H1 (cell line): ENCODE data around the gene NACA. TPM values are rescaled to one million over a fixed set of nuclear protein-coding genes. Genes with fewer than 3 reads are reported as not detected.

Experiments
- CTCF ChIA-PET: fragments of 300-600 bp; sonication (Branson Sonifier 250); formaldehyde crosslinking; loops from one replicate; lab custom pipeline; 2021; ENCODE audit not compliant: partially characterized antibody; lab: Charles Lee
- POLR2A ChIA-PET: fragments of 300-600 bp; sonication (Branson Sonifier 250); formaldehyde crosslinking; loops from one replicate; lab custom pipeline; 2021; ENCODE audit warnings: inconsistent platforms; ENCODE audit not compliant: partially characterized antibody; lab: Charles Lee
- DNase-seq, 2 experiments: peaks; one replicate each; pipeline versions ENCODE4 v3.0.0 to v3.0.0-alpha.2; 2010 to 2022; ENCODE audit warnings: low spot score in 2 of 2, low read depth in 1 of 2, mixed read lengths in 1 of 2
- FAIRE-seq: peaks from 2 replicates; lab custom pipeline; 2011; peaks lifted over from hg19 to GRCh38; lab: Jason Lieb, UNC
- H2AFZ ChIP-seq: 2 replicates; pipeline ENCODE4 v1.8.1; 2012; ENCODE audit warnings: low read length, inconsistent platforms
- H2AK5ac ChIP-seq: 2 replicates; pipeline ENCODE4 v1.6.1; 2013; ENCODE audit warnings: low read depth, low read length
- H2BK120ac ChIP-seq: replicated peaks from 2 replicates; pipeline ENCODE3; 2013; ENCODE audit warnings: low read depth, low read length, inconsistent platforms
- H2BK12ac ChIP-seq: 2 replicates; pipeline ENCODE4 v1.6.1; 2013; ENCODE audit warnings: low read depth, low read length
- H2BK15ac ChIP-seq: 2 replicates; pipeline ENCODE4 v1.6.1; 2013; ENCODE audit warnings: low read length
- H2BK20ac ChIP-seq: 2 replicates; pipeline ENCODE4 v1.6.1; 2013; ENCODE audit warnings: low read length
- H2BK5ac ChIP-seq: 2 replicates; pipeline ENCODE4 v1.6.1; 2013; ENCODE audit warnings: low read depth, low read length
- H3K14ac ChIP-seq: 2 replicates; pipeline ENCODE4 v1.6.1; 2013; ENCODE audit warnings: inconsistent platforms; ENCODE audit not compliant: insufficient read length
- H3K18ac ChIP-seq: 2 replicates; pipeline ENCODE4 v1.6.1; 2013; ENCODE audit warnings: low read length; ENCODE audit errors: extremely low read depth
- H3K23ac ChIP-seq: 2 replicates; pipeline ENCODE4 v1.6.1; 2013; ENCODE audit warnings: inconsistent platforms; ENCODE audit not compliant: insufficient read length
- H3K23me2 ChIP-seq: 2 replicates; pipeline ENCODE4 v1.6.1; 2013; ENCODE audit warnings: low read depth, low read length
- H3K27ac ChIP-seq: 2 replicates; pipeline ENCODE4 v1.6.1; 2011; ENCODE audit warnings: low read depth, low read length, inconsistent platforms
- H3K27me3 ChIP-seq, 4 experiments: replicated peaks in 1 of 4; 1 replicate in 1 of 4; 2 replicates in 3 of 4; pipeline versions ENCODE4 v1.6.1 to v1.8.1; 2011 to 2013; ENCODE audit warnings: low read length in 3 of 4, mild to moderate bottlenecking in 3 of 4, inconsistent platforms in 2 of 4, mixed read lengths in 2 of 4, moderate library complexity in 1 of 4; ENCODE audit not compliant: control insufficient read depth in 3 of 4, insufficient read depth in 3 of 4; ENCODE audit errors: extremely low read depth in 1 of 4
- H3K36me3 ChIP-seq, 4 experiments: 2 replicates each; pipeline versions ENCODE4 v1.6.1 to v1.8.1; 2011 to 2013; ENCODE audit warnings: mild to moderate bottlenecking in 4 of 4, low read length in 3 of 4, moderate library complexity in 2 of 4, control low read depth in 1 of 4, inconsistent platforms in 1 of 4; ENCODE audit not compliant: insufficient read depth in 4 of 4, control insufficient read depth in 2 of 4
- H3K4ac ChIP-seq: replicated peaks from 2 replicates; pipeline ENCODE3; 2013; ENCODE audit warnings: low read length, low read depth, mixed read lengths, inconsistent platforms; ENCODE audit not compliant: insufficient read length
- H3K4me1 ChIP-seq, 4 experiments: replicated peaks in 1 of 4; 1 replicate in 1 of 4; 2 replicates in 3 of 4; pipeline versions ENCODE4 v1.6.1 to v1.8.1; 2011 to 2013; ENCODE audit warnings: low read length in 3 of 4, inconsistent platforms in 2 of 4, mixed read lengths in 1 of 4; ENCODE audit not compliant: insufficient read depth in 4 of 4, control insufficient read depth in 3 of 4
- H3K4me2 ChIP-seq, 2 experiments: 2 replicates each; pipeline versions ENCODE4 v1.6.1 to v1.8.1; 2011 to 2013; ENCODE audit warnings: low read depth in 2 of 2, low read length in 2 of 2, control low read depth in 1 of 2, inconsistent platforms in 1 of 2, mild to moderate bottlenecking in 1 of 2; ENCODE audit not compliant: insufficient read depth in 1 of 2
- H3K4me3 ChIP-seq, 4 experiments: fragments of 200-600, 300-600 bp in 1 of 4; sonication (generic), shearing (Covaris generic), sonication (Bioruptor Twin) in 1 of 4; 2 replicates each; pipeline versions ENCODE4 v1.5.1 to v1.8.1; 2011 to 2016; ENCODE audit warnings: low read length in 4 of 4, low read depth in 3 of 4, control low read depth in 2 of 4, inconsistent platforms in 2 of 4, mild to moderate bottlenecking in 2 of 4, mixed read lengths in 1 of 4, moderate library complexity in 1 of 4; ENCODE audit not compliant: insufficient read depth in 2 of 4; ENCODE audit errors: extremely low read depth in 1 of 4
- H3K56ac ChIP-seq: replicated peaks from 2 replicates; pipeline ENCODE3; 2013; ENCODE audit warnings: low read depth, mild to moderate bottlenecking, mixed read lengths, low read length, inconsistent platforms; ENCODE audit not compliant: insufficient read length
- H3K79me1 ChIP-seq: 2 replicates; pipeline ENCODE4 v1.6.1; 2013; ENCODE audit warnings: low read depth, low read length, control low read depth
- H3K79me2 ChIP-seq, 2 experiments: 2 replicates each; pipeline versions ENCODE4 v1.6.1 to v1.8.1; 2012 to 2013; ENCODE audit warnings: low read length in 2 of 2, mild to moderate bottlenecking in 2 of 2, inconsistent platforms in 1 of 2; ENCODE audit not compliant: insufficient read depth in 2 of 2, control insufficient read depth in 1 of 2
- H3K9ac ChIP-seq, 4 experiments: replicated peaks in 1 of 4; 1 replicate in 1 of 4; 2 replicates in 3 of 4; pipeline versions ENCODE4 v1.6.1 to v1.8.1; 2011 to 2013; ENCODE audit warnings: low read depth in 3 of 4, low read length in 3 of 4, control low read depth in 2 of 4, mild to moderate bottlenecking in 2 of 4, moderate library complexity in 2 of 4, inconsistent platforms in 1 of 4; ENCODE audit errors: extremely low read depth in 1 of 4
- H3K9me3 ChIP-seq, 2 experiments: 2 replicates each; pipeline versions ENCODE4 v1.6.1 to v1.8.1; 2012 to 2013; ENCODE audit warnings: mild to moderate bottlenecking in 2 of 2, moderate library complexity in 2 of 2, control low read depth in 1 of 2, inconsistent platforms in 1 of 2, low read depth in 1 of 2, low read length in 1 of 2, mixed read lengths in 1 of 2; ENCODE audit not compliant: insufficient read depth in 2 of 2
- H4K20me1 ChIP-seq, 2 experiments: replicated peaks in 1 of 2; 2 replicates each; pipeline versions ENCODE3 to v1.8.1; 2011 to 2013; ENCODE audit warnings: inconsistent platforms in 2 of 2, low read length in 2 of 2, mild to moderate bottlenecking in 1 of 2; ENCODE audit not compliant: insufficient read depth in 2 of 2, control insufficient read depth in 1 of 2
- H4K5ac ChIP-seq: 2 replicates; pipeline ENCODE4 v1.6.1; 2013; ENCODE audit warnings: low read length, low read depth, mixed read lengths, inconsistent platforms; ENCODE audit not compliant: insufficient read length
- H4K8ac ChIP-seq: 2 replicates; pipeline ENCODE4 v1.8.0; 2013; ENCODE audit warnings: mild to moderate bottlenecking, moderate library complexity, low read length, inconsistent platforms; ENCODE audit not compliant: insufficient read depth; ENCODE audit errors: extremely low read depth
- H4K91ac ChIP-seq: replicated peaks from 2 replicates; pipeline ENCODE3; 2013; ENCODE audit warnings: low read length, mixed read lengths, inconsistent platforms; ENCODE audit not compliant: insufficient read length
- BRCA1 ChIP-seq: IDR thresholded peaks from 2 replicates; pipeline ENCODE4 v1.6.1; 2012; ENCODE audit warnings: low read depth, low read length, improper control_type of control experiment
- HDAC2 ChIP-seq, 2 experiments: fragments of 300-600 bp in 1 of 2; sonication (generic) in 1 of 2; IDR thresholded peaks; 2 replicates each; pipeline ENCODE4 v1.6.1; 2011 to 2012; ENCODE audit warnings: low read depth in 2 of 2, low read length in 2 of 2, mild to moderate bottlenecking in 2 of 2, moderate library complexity in 2 of 2, borderline replicate concordance in 1 of 2, inconsistent platforms in 1 of 2
- HDAC6 ChIP-seq: IDR thresholded peaks from one replicate; pipeline ENCODE4 v1.7.1; 2012; ENCODE audit warnings: low read depth, mild to moderate bottlenecking, inconsistent platforms, low read length, moderate library complexity
- KDM1A ChIP-seq: fragments of 200-600, 300-600 bp; sonication (generic); IDR thresholded peaks from 2 replicates; pipeline ENCODE4 v1.7.1; 2016; ENCODE audit warnings: mild to moderate bottlenecking, low read length, borderline replicate concordance
- KDM5A ChIP-seq: fragments of 200-600 bp; IDR thresholded peaks from 2 replicates; pipeline ENCODE4 v1.7.1; 2012; ENCODE audit warnings: mild to moderate bottlenecking, low read length, inconsistent platforms, mixed read lengths
- POLR2AphosphoS5 ChIP-seq: IDR thresholded peaks from 2 replicates; pipeline ENCODE4 v1.6.1; 2011; ENCODE audit warnings: low read depth, low read length
- RFX5 ChIP-seq: IDR thresholded peaks from 2 replicates; pipeline ENCODE4 v1.6.1; 2011; ENCODE audit warnings: low read depth, low read length, improper control_type of control experiment, borderline replicate concordance
- SIX5 ChIP-seq: IDR thresholded peaks from 2 replicates; pipeline ENCODE4 v1.6.1; 2011; ENCODE audit warnings: mild to moderate bottlenecking, low read depth, low read length
- SP1 ChIP-seq: IDR thresholded peaks from 2 replicates; pipeline ENCODE4 v1.6.1; 2011; ENCODE audit warnings: low read depth, low read length
- SP4 ChIP-seq: IDR thresholded peaks from 2 replicates; pipeline ENCODE4 v1.6.1; 2012; ENCODE audit warnings: low read length, inconsistent platforms
- TAF1 ChIP-seq: IDR thresholded peaks from 2 replicates; pipeline ENCODE4 v1.6.1; 2011; ENCODE audit warnings: mild to moderate bottlenecking, low read depth, low read length
- TBP ChIP-seq: IDR thresholded peaks from 2 replicates; pipeline ENCODE4 v1.6.1; 2011; ENCODE audit warnings: low read depth, low read length, improper control_type of control experiment
- WGBS, 2 experiments: shearing (Covaris generic) in 1 of 2; methylation state at CpG; one replicate each; pipeline versions ENCODE4 v1.1.6 to v1.1.7; 2013 to 2015; ENCODE audit warnings: low lambda C conversion rate in 2 of 2, mixed read lengths in 2 of 2, inconsistent platforms in 1 of 2, low coverage in 1 of 2, missing lambda C conversion rate in 1 of 2; ENCODE audit not compliant: insufficient replicate concordance in 2 of 2, insufficient coverage in 1 of 2, insufficient read length in 1 of 2; ENCODE audit errors: extremely low coverage in 1 of 2, missing lambda C conversion rate in 1 of 2; 5-methylcytosine and 5-hydroxymethylcytosine counted together
- polyA plus RNA-seq, 7 experiments: library from polyadenylated mRNA; depleted of rRNA in 3 of 7; stranded (reverse) in 5 of 7; unstranded in 2 of 7; fragments of >200 nt in 5 of 7; fragments of 200-250 nt in 2 of 7; gene quantifications; 1 replicate in 5 of 7; 2 replicates in 1 of 7; 4 replicates in 1 of 7; pipeline versions ENCODE4 v1.2.1 to v1.2.3, GENCODE V29; 2011 to 2013; ENCODE audit warnings: missing spikeins in 2 of 7, mixed read lengths in 2 of 7
- total RNA-seq: library from RNA; stranded (reverse); fragmentation: NEBNext Ultra II Directional; extraction: Animal tissue kit (Norgen Biotek cat#: 25700); gene quantifications from 2 replicates; pipeline ENCODE4 v1.2.1, GENCODE V29; 2021

The NACA gene
- total and polyA plus RNA-seq, 2 of the 8 experiments (the other 6 are each of a cell fraction or from before 2014, with no cell fraction given) = 511 to 1,063 TPM

DNA sequence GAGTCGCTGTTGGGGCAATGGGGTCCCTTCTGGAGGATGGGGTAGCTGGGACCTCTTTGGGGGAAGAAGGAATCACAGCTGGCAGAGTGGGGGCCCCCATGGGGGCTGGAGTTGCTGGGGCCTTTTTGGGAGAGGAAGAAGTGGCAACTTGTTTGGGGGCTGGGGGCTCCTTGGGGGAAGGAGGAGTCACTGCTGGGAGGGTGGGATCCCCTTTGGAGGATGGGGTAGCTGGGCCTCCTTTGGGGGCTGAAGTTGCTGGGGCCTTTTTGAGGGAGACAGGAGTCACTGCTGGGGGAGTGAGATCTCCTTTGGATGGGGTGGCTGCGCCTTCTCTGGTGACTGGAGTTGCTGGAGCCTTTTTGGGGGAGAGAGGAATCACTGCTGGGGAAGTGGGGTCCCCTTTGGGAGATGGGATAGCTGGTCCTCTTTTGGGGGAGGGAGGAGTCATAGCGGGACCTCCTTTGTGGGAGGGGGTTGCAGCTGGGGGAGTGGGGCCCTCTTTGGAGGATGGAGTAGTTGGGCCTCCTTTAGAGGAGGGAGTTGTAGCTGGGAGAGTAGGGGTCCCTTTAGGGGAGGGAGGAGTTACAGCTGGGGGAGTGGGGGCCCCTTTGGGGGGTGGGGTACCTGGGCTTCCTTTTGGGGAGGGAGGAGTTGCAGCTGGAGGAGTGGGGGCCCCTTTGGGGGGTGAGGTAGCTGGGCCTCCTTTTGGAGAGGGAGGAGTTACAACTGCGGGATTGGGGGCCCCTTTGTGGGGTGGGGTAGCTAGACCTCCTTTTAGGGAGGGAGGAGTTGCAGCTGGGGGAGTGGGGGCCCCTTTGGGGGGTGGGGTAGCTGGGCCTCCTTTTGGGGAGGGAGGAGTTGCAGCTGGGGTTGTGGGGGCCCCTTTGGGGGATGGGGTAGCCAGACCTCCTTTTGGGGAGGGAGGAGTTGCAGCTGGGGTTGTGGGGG is 7.9 kb downstream of the NACA start:
- H3K27ac ChIP-seq = no peak overlapping the region
- TF ChIP-seq HDAC6 (no peak), POLR2AphosphoS5 (no peak; the same call in 1 of the 2 replicates), KDM5A (no peak), HDAC2 (IDR thresholded peaks at IDR 0.05; ENCODE audit: borderline replicate concordance in 1 of 2, low read depth in 2 of 2, low read length in 2 of 2) (no peak), SP1 (no peak), TBP (no peak), RFX5 (no peak), SP4 (no peak), KDM1A (no peak), TAF1 (no peak), BRCA1 (no peak), SIX5 (no peak)

More for the DNA sequence above, 7.9 kb downstream of the NACA start:
- Histone ChIP-seq H3K4ac (no peak overlapping the region), H4K5ac (no peak overlapping the region), H3K4me1 (peaks cover 13 to 29% (median 16%) of the 10 kb centered on the region in 4 experiments), H4K8ac (no peak overlapping the region), H3K18ac (no peak overlapping the region), H3K27me3 (no peaks in the 10 kb centered on the region), H3K79me2 (peaks cover 28 to 62% of the 10 kb centered on the region in 2 experiments), H3K36me3 (peaks cover 28 to 78% (median 57%) of the 10 kb centered on the region in 4 experiments), H3K9me3 (no peaks in the 10 kb centered on the region), H3K4me2 (no peak overlapping the region), H2BK120ac (no peak overlapping the region), H2BK12ac (no peak overlapping the region), H2BK20ac (no peak overlapping the region), H4K91ac (no peak overlapping the region), H3K9ac (no peak overlapping the region), H3K4me3 (no peak overlapping the region), H3K14ac (no peak overlapping the region), H3K23me2 (no peaks in the 10 kb centered on the region; the same call in 1 of the 2 replicates), H4K20me1 (peaks cover 34 to 48% of the 10 kb centered on the region in 2 experiments), H3K56ac (no peak overlapping the region), H2BK15ac (no peak overlapping the region), H3K23ac (no peak overlapping the region), H2BK5ac (no peak overlapping the region), H3K79me1 (peaks cover 30% of the 10 kb centered on the region), H2AK5ac (no peak overlapping the region), H2AFZ (no peak overlapping the region)
- FAIRE-seq (no peak), DNase-seq (no peak)
- CTCF ChIA-PET = interaction anchor here (0.6 to 2.5 kb wide), 5 partner anchors 11 to 352 kb away, joined by 3 to 10 read pairs (median 4); no protein-coding TSS in a partner anchor
- 100% methylated on average over 2 of the region's 4 CpGs; no CpG with 5 or more reads in 1 of the 2 experiments for WGBS, 2 experiments
- POLR2A ChIA-PET = interaction anchor here (0.7 to 52.4 kb wide), 10 partner anchors 19 to 83 kb away, joined by 3 to 1406 read pairs (median 4); partner anchors contain the start of genes ATP5F1B, NACA, PRIM1 and PTGES3
